Memory B cell (primary cell): ENCODE measurements around the gene XPO4.

Experiments used
- ATAC-seq: fragments of 150-1000 bp; cut with Tn5 transposase; 2 replicates; pipeline ENCODE4 v1.10.0; 2021; ENCODE audit warnings: low read depth, mild to moderate bottlenecking, moderate library complexity
- DNase-seq, 2 donors: peaks; one replicate each; pipeline ENCODE4 v3.0.0; 2022; ENCODE audit warnings: low spot score in 2 of 2
- H3K27ac Mint-ChIP-seq: one replicate; pipeline ENCODE4 v1.8.0; 2022; ENCODE audit warnings: mild to moderate bottlenecking, moderate library complexity, mixed read lengths
- H3K27me3 Mint-ChIP-seq: one replicate; pipeline ENCODE4 v1.8.0; 2022; ENCODE audit warnings: mixed read lengths
- H3K36me3 Mint-ChIP-seq: one replicate; pipeline ENCODE4 v1.8.0; 2022; ENCODE audit warnings: mild to moderate bottlenecking, mixed read lengths
- H3K4me1 Mint-ChIP-seq: one replicate; pipeline ENCODE4 v1.8.0; 2022; ENCODE audit warnings: mixed read lengths
- H3K4me3 Mint-ChIP-seq: one replicate; pipeline ENCODE4 v1.8.0; 2022; ENCODE audit warnings: mild to moderate bottlenecking, moderate library complexity, mixed read lengths
- H3K9me3 Mint-ChIP-seq: one replicate; pipeline ENCODE4 v1.8.0; 2022; ENCODE audit warnings: mixed read lengths

Gene XPO4

DNA sequence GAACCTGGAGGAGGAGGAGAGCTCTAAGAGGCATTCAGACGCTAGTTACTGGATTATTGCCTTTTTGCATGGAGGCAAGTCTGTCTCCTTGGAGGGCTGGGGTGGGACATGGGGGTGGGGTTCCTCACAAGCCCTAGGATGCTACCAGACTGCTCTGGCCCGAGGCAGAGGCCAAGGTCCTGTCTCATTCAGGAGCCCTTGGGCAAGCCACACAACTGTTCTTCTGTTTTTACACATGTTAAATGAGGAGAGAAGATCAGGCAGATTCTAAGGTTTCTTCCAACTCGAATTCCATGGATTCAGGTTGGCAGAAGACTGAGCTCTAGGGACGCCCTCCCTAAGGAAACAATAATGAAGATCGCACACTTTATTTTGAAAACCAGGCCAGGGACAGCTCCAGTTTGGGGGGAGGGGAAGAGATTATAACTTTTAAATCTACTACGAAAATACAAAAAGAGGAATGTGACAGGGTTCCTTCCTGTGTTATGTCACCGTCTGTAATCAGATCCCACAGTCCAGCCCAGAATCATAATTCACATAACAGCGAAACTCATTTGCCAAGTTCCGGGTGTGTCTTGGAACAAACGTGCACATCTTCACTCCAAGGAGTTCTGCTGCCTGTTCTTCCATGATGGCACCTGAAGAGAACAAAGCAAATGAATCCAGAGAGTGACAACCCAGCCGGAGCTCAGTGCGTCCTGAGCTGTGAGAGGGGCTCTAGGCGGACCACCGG, 173.8 kb downstream of the XPO4 start:
- no peak for ATAC-seq
- no peak overlapping the region for H3K4me3 Mint-ChIP-seq
- H3K9me3 Mint-ChIP-seq = no peaks in the 10 kb centered on the region
- H3K27ac Mint-ChIP-seq = no peak overlapping the region
- DNase-seq = no peak
- H3K36me3 Mint-ChIP-seq = peaks cover 18% of the 10 kb centered on the region
- no peaks in the 10 kb centered on the region for H3K4me1 Mint-ChIP-seq
- no peaks in the 10 kb centered on the region for H3K27me3 Mint-ChIP-seq

DNA sequence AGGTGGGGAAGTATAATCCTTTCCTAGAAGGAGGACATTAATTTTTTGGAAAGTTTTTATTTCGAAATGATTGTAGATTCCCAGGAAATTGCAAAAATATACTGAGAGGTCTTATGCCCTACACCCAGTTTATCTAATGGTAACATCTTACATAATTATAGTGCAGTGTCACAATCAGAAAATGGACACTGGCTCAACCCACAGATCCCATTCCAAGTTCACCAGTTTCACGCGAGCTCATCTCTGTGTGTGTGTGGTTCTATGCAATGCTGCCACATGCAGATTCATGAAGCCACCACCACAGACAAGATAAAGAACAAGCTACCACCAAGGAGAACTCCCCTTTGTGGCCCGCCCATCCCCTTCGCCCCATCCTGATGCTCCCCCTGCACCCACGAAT, 174.7 kb downstream of the XPO4 start:
- Mint-ChIP-seq H3K4me3 (no peak overlapping the region), H3K36me3 (peaks cover 18% of the 10 kb centered on the region), H3K9me3 (no peaks in the 10 kb centered on the region), H3K27ac (no peak overlapping the region), H3K27me3 (no peaks in the 10 kb centered on the region), H3K4me1 (no peaks in the 10 kb centered on the region)
- ATAC-seq = no peak
- DNase-seq = no peak
